GM18867 (cell line): ENCODE measurements around the gene AP2A1.
"Not testable (repeated sequence)": the region's sequence is repeated elsewhere in the genome, so short reads cannot be mapped to it uniquely, and the experiment has no call there.

Source experiments
- ATAC-seq: cut with Tn5 transposase; IDR thresholded peaks from one replicate; pipeline ENCODE4 v1.9.1; 2021; ENCODE audit warnings: mild to moderate bottlenecking, moderate library complexity; ENCODE audit not compliant: unreplicated experiment

The AP2A1 gene

DNA sequence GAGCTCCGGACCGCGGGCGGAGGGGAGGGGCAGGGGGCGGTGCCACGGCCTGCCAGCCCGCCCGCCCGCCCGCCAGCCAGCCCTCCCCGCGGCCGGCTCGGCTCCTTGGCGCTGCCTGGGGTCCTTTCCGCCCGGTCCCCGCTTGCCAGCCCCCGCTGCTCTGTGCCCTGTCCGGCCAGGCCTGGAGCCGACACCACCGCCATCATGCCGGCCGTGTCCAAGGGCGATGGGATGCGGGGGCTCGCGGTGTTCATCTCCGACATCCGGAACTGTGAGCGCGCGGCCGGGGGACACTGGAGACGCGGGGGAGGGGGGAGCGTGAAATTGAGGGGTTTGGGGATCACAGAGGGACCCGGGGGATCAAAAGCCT is at the start of gene AP2A1:
Gene AP2A1 (plus strand): TSS at position 72 of the 370 bp plus-strand sequence. CDS start 133 bp downstream, at position 205.
- no peak for ATAC-seq

DNA sequence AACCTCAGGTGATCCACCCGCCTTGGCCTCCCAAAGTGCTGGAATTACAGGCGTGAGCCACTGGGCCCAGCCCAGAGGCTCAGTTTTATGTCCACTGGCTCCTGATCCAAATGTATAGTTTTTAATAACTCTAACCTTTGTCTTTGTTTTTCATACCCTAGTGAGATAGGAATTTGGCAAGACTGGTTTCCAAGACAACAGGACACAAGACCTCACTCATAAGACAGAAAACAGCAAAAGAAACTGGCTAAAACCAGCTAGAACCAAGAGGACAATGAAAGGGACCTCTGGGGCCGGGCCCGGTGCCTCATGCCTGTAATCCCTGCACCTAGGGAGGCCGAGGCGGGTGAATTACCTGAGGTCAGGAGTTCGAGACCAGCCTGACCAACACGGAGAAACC is 48.3 kb upstream of the AP2A1 start:
- no peak for ATAC-seq

DNA sequence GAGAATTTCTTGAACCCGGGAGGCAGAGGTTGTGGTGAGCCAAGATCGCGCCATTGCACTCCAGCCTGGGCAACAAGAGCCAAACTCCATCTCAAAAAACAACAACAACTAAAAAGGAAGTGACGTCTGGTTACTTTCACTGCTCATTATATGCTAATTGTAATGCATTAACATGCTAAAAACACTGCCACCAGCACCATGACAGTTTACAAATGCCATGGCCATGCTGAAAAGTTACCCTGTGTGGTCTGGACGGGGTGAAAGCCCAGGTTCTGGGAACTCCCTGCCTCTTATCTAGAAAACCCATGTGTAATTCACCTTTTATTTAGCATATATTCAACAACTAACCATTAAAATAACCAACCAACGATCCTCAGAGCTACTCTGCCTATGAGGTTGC is 47.8 kb upstream of the AP2A1 start:
- no peak for ATAC-seq

DNA sequence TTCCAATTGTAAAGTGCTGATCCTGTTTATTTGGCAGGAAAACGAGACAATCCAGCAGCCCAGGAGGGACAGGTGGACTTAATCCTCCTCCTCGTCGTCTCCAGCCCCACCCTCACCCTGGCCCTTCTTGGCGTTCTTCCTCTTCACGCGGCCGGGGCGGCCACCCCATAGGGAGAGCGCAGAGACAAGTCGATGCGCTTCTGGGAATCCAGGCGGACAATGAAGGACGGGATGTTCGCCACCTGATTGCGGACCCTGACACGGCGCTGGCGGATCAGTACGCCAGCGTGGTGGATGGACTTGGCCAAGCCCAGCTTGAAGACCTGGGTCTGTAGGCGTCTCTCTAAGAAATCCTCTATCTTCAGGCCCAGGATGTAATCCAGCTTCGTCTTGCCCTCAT is 47.4 kb upstream of the AP2A1 start:
- ATAC-seq, result not testable (repeated sequence)

DNA sequence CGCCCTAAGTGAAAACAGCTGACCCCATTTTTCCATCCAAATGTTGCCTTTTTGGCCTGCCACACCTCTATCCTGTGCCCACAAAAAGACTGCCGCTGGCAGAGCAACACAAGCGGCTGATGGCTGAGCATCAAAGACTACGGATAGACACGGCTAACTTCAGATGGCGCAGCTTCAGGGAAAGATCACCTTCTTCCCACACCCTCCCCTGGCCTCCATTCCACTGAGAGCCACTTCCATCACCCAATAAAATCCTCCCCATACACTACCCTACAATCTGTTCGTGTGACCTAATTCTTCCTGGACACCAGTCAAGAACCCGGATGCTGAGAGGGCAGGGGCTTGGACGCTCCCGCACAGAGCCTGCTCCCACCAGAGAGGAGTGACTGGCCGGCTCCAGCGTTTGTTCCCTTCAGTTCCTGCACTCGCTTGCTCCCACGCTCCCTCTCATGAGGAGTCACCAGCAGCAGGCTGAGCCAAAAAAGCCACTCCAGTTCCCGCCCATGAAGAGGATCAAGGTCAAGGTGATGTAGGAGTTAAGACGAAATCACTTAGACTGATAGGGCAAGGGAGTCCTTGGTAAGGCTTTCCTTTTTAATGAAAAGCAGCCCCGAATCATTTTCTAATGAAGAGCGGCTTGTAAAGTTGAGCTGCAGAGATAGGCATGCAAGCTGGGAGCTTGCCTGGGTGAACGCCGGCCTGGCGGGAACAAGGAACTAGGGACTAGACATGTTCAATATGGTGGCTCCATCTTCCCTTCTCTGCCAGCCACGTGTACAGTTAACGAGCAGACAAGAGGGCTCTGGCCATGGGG is 39.4 kb upstream of the AP2A1 start:
- no peak for ATAC-seq

DNA sequence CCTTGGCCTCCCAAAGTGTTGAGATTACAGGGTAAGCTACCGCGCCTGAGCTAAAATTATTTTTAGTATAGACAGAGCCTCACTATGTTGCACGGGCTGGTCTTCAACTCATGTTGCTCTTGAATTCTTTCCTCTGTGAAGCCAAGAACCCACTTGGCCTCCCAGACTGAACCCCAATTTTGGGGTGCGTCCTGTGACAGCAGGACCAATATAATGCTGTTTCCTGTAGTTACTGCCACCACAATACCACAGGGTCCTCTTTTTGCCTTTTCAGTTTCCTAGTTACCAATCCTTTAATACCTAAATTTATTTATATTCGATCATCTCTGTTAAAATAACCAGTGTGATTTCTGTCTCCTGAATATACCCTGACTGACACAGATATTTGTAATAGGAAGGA is 36.6 kb upstream of the AP2A1 start:
- no peak for ATAC-seq

DNA sequence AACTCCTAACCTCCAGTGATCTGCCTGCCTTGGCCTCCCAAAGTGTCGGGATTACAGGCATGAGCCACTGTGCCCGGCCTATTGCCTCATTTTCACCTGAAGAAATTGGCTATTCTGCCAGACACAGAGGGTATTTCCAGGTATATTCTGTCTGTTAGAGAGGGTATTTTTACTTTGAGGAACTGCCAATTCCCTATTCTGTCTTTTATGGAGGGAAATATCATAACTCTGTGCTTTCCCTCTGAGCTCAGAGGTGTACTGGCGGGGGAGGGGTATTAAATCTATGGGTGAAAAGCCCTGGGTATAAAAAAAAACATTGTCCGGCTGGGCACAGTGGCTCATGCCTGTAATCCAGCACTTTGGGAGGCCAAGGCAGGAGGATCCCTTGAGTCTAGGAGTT is 28.5 kb upstream of the AP2A1 start:
- no peak for ATAC-seq

DNA sequence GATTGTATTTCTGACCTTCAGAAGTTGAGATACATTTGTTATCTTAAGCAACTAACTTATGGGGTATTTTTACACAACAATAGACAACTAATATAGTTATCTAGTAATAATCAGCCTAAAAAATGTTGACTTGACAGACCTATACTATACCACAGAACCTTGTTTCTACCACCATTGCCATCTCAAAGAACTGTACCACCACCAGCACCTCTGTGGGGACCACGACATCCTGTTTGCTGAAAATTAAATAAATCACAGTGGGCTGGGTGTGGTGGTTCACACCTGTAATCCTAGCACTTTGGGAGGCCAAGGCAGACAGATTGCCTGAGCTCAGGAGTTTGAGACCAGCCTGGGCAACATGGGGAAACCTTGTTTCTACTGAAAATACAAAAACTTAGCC is 27.7 kb upstream of the AP2A1 start:
- no peak for ATAC-seq

DNA sequence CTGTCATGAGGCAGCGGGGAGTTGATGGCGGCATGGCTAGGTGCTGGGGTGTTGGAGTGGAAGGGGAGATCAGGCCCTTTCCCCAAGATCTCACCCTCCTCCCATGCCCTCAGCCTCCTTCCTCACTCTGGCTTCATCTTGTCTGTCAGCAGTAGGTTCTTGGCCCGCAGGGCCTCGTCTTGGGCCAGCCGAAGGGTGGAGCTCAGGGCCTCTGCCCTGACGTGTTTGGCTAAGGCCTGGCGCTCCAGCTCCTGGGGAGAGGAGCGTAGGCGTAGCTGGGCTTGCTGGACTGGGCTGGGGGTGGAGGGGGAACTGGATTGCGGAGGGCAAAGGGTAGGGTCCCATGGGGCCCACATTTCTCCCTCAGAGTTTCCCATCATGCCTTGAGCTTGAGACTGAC is 26.9 kb upstream of the AP2A1 start:
- no peak for ATAC-seq

- ATAC-seq, result no peak
Measured at GRCh38 chr19:49741210-49741844, 25.5 kb upstream of the AP2A1 start.

- no peak for ATAC-seq
Measured at GRCh38 chr19:49744946-49745381, 21.8 kb upstream of the AP2A1 start.

GRCh38 chr19:49746206-49746958 is 20.4 kb upstream of the AP2A1 start:
- ATAC-seq, result no peak

- no peak for ATAC-seq
Measured at GRCh38 chr19:49749055-49749716, 17.6 kb upstream of the AP2A1 start.

DNA sequence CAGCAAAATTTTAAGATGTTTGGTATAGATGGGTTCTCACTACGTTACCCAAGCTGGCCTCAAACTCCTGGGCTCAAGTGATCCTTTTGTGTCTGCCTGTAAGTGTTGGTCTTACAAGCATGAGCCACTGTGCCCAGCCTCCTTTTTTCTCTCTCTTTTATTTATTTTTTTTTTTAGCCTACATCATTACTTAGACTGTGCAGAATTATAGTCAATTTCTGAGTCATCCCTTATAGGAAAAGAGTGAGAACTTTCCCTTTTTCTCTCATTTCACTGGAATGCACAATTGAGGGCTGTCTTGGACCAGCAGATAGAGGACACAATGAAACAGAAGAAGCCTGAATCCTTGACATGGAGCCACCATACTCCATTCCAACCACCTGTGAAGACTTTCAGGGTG is 17.0 kb upstream of the AP2A1 start:
- ATAC-seq, result no peak

DNA sequence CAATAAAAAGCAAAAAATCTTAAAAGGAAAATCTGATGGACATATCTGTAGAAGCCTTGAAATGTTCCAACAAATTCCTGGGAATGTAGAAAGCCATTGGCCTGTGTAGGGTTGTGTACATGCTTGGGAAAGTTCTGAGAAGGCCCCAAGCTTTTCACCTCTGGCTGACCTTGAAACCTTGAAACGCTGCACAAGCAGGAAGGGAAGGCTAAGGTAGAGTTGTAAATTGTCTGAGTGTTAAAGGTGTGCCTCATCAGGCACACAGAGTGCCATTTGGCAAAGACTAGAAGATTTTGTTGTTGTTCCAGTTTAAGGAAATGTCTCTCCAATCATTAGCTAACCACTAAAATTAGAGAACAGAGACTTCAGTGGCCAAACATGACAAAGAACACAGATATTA is 14.1 kb upstream of the AP2A1 start:
- ATAC-seq, result no peak

DNA sequence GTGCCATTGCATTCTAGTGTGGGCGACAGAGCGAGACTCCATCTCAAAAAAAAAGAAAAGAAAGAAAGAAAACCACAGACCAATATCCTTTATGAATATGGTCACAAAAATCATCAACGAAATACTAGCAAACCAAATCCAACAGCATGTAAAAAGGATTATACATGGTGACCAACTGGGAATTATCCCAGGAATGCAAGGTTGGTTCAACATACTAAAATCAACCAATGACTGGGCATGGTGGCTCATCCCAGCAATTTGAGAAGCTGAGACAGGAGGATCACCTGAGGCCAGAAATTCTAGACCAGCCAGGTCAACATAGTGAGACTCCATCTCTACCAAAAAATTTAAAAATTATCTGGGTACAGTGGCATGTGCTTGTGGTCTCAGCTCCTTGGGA is 10.8 kb upstream of the AP2A1 start:
- no peak for ATAC-seq

GRCh38 chr19:49758292-49758691 is 8.5 kb upstream of the AP2A1 start:
- no peak for ATAC-seq

DNA sequence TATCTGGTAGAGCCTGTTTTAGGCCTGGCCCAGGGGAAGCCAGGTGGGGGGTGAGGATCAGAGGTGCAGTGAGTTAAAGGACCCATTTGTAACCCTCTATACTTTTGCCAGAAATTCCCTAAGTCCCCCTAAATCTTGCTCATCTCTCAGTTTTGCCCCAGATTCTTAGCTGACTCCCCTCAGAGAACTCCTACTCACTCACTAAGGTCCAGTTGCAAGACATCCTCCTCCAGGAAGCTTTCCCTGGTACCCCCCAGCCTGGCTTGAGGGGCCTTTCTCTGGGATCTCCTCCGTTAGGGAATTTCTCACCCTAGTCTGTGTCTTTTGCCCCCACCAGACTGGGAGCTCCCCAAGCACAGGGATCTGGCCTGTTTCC is 5.6 kb upstream of the AP2A1 start:
- no peak for ATAC-seq

DNA sequence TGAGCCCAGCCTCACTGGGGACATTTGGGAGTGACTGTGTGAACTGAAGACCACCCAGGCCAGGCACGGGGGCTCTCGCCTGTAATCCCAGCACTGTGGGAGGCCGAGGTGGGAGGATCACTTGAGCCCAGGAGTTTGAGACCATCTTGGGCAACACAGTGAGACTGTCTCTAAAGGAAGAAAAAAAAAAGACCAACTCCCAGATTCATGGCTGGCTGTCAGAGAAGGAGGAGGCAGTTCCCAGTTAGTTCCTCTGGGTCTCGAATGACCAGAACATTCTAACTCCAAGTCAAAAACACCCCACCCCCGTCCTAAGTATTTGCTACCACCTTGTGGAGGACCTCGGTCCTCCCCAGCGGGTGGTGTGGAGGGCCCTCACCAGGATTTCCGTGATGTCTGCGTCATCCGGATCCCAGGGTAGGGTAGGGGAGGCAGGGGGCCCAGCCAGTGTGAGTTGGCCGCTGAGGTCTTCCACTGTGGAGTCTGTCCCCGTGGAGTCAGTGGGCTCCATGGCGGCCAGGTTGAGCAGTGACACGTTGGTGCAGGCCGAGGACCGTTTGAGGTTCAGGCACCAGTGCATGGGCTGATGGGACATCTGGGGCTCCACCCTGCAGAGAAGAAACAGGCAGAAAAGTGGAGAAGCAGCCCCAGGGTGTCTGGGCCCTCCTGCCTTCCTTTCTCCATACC is 5.0 kb upstream of the AP2A1 start:
- no peak for ATAC-seq

GRCh38 chr19:49763230-49763629 is 3.6 kb upstream of the AP2A1 start, which contains the start of gene TSKS:
Gene TSKS, minus strand, starts transcription at chr19:49763306. Its CDS starts 59 bp downstream, at chr19:49763247.
- ATAC-seq, result no peak

DNA sequence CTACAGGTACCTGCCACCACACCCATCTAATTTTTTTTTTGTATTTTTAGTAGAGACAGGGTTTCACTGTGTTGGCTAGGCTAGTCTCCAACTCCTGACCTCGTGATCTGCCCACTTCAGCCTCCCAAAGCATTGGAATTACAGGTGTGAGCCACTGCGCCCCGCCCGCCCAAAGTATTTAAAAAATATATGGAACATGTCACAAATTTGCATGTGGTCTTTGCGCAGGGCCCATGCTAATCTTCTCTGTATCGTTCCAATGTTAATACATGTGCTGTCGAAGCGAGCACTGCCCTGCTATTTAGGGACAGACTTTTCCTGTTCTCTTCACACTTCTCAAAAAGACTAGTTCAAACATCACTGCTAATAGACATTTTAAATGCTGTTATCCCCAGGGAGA is 2.5 kb upstream of the AP2A1 start:
- ATAC-seq, result no peak
